ENCODE measurements around the gene FBXO21. TPM values are rescaled to one million over a fixed set of nuclear protein-coding genes. Genes with fewer than 3 reads are reported as not detected.
"Not testable (repeated sequence)": the region's sequence is repeated elsewhere in the genome, so short reads cannot be mapped to it uniquely, and the experiment has no call there.

Gene FBXO21
- 28.0 and 28.1 TPM in 2 replicates for total RNA-seq

DNA sequence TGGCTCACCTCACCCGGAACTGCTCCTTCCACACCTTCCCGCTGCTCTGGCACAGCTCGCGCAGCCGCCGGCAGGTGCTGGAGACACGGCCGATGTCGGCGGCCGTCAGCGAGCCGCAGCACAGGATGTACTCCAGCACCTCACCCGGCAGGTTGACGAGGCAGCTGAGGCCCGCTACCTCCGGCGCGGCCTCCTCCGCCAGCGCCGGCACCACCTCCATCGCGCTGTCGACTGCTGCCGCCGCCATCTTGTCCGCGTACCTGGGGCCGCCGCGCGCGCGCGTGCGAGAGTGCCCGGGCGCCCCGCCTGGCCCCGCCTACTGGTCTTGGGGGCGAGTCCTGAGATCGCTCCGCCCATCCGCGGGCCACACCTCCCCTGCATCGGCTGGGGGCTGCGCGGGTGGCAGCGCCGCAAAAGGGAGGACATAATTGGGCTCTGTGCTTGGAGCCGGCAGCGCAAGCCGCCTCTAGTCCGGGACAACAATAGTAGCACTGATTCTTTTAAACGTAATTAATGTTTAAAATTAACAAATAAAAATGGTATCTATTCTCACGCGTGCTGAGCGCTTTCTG lies at the start of gene FBXO21:
Gene FBXO21, minus strand, starts transcription at position 261 of the 572 bp plus-strand sequence. Its CDS starts 14 bp downstream, at position 247.
- Mint-ChIP-seq H3K4me3 (peak within 1 kb of the TSS; percentile 94), H3K4me1 (peaks cover 23% of the 10 kb centered on the region), H3K27ac (peak within 1 kb of the TSS; percentile 75), H3K9me3 (peaks cover 6% of the 10 kb centered on the region), H3K36me3 (ENCODE audit: low read depth) (peaks cover 25% of the 10 kb centered on the region), H3K27me3 (peaks cover 15% of the 10 kb centered on the region)
- DNase-seq, result peak; percentile 98
- intact Hi-C loops (cut with micrococcal nuclease), result loop anchor here (2.0 to 10.0 kb wide), 3 partner anchors 373 to 1185 kb away; partner anchors contain the start of genes RNFT2, SPRING1, SUDS3 and TAOK3

- H3K36me3 Mint-ChIP-seq (ENCODE audit: low read depth), result no peaks in the 10 kb centered on the region
- peak; percentile 92 for DNase-seq
- H3K27ac Mint-ChIP-seq, result no peak overlapping the region
- H3K4me3 Mint-ChIP-seq, result no peak overlapping the region
- H3K4me1 Mint-ChIP-seq, result no peaks in the 10 kb centered on the region
- H3K9me3 Mint-ChIP-seq, result no peaks in the 10 kb centered on the region
- intact Hi-C loops (cut with micrococcal nuclease), result no loop called here
- peaks cover 3% of the 10 kb centered on the region for H3K27me3 Mint-ChIP-seq
Observed at GRCh38 chr12:117236456-117237001, 46.3 kb upstream of the FBXO21 start.

DNA sequence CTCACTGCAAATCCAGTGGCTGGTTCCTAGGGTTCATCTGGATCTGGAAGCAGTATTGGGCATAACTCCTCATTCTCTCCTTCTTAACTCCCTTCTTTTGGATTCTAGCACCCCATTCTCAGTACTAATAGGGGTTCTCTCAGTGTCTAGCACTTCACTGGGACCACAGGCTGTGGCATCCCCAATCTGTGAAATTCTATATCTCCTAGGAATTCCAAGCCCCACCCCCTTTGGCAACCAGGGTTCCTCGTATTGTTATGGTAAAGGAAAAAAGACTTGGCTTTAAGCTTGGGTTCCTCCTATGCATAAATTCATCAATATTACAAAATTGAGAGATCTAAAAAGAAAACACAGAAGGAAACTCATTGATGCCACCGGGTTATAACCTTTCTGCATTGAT lies 45.0 kb upstream of the FBXO21 start:
- Mint-ChIP-seq H3K36me3 (ENCODE audit: low read depth) (no peaks in the 10 kb centered on the region), H3K4me1 (no peaks in the 10 kb centered on the region), H3K27me3 (peaks cover 3% of the 10 kb centered on the region), H3K27ac (no peak overlapping the region), H3K4me3 (no peak overlapping the region), H3K9me3 (no peaks in the 10 kb centered on the region)
- intact Hi-C loops (cut with micrococcal nuclease), result no loop called here
- DNase-seq, result no peak

GRCh38 chr12:117234441-117234840 lies 44.2 kb upstream of the FBXO21 start:
- no peaks in the 10 kb centered on the region for H3K36me3 Mint-ChIP-seq (ENCODE audit: low read depth)
- no peak for DNase-seq
- H3K9me3 Mint-ChIP-seq, result no peaks in the 10 kb centered on the region
- peaks cover 3% of the 10 kb centered on the region for H3K27me3 Mint-ChIP-seq
- intact Hi-C loops (cut with micrococcal nuclease), result no loop called here
- H3K27ac Mint-ChIP-seq, result no peak overlapping the region
- no peak overlapping the region for H3K4me3 Mint-ChIP-seq
- no peaks in the 10 kb centered on the region for H3K4me1 Mint-ChIP-seq

GRCh38 chr12:117231750-117232149 lies 41.5 kb upstream of the FBXO21 start:
- intact Hi-C loops (cut with micrococcal nuclease), result no loop called here
- no peak overlapping the region for H3K27ac Mint-ChIP-seq
- H3K36me3 Mint-ChIP-seq (ENCODE audit: low read depth), result no peaks in the 10 kb centered on the region
- no peaks in the 10 kb centered on the region for H3K9me3 Mint-ChIP-seq
- H3K27me3 Mint-ChIP-seq, result peaks cover 3% of the 10 kb centered on the region
- H3K4me3 Mint-ChIP-seq, result no peak overlapping the region
- no peak for DNase-seq
- H3K4me1 Mint-ChIP-seq, result no peaks in the 10 kb centered on the region

DNA sequence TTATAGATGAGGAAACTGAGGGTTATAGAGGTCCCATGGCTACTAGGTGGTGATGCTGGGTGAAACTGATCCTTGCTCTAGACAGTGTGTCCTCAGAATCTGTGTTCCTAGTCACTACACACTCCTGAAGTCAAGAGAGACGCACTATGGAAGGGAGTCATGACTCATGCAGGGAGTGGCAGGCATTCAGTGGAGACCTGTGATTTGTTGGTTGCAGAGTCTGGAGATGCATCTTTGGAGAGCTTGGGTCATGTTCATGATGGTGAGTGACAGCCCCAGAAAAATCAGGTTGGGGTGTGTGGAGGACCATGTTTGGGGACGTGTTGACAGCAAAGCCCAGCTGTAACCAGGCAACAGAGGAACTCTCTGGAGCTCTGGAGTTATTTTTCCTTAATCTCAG lies 38.0 kb upstream of the FBXO21 start:
- Mint-ChIP-seq H3K27ac (no peak overlapping the region), H3K9me3 (no peaks in the 10 kb centered on the region), H3K27me3 (no peaks in the 10 kb centered on the region), H3K4me3 (no peak overlapping the region), H3K36me3 (ENCODE audit: low read depth) (no peaks in the 10 kb centered on the region), H3K4me1 (no peaks in the 10 kb centered on the region)
- intact Hi-C loops (cut with micrococcal nuclease), result no loop called here
- DNase-seq, result no peak

DNA sequence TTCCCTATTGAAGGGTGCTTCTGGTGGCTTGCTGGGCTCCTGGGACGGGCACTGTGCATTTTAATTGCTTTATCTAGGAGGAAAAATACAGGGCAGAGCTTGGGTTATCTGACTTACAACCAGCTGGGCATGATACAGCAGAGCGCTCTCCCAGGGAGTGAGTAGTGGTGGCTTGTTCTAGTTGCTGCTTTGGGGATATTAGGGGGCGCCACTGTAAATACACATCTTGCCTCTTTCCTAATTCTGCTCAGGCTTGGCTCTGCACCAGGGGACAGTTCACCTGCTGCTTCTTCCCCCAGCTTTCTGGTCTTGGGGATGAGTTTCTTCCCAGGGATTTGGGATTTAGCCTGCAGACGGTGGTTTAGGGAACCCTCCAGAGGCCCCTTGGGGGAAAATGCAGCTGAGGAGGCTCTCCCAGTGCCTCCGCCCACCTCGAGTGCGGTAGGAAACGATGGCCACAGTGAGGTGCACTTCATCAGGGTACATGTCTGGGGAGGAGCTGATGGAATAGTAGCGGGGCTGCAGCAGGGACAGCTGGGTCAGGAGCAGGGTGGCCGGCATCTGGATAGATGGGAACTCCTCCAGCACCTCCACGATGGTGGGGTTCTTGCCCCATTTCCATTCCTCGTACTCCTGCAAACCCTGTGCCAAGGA lies 36.9 kb upstream of the FBXO21 start:
- no peak overlapping the region for H3K27ac Mint-ChIP-seq
- intact Hi-C loops (cut with micrococcal nuclease), result no loop called here
- DNase-seq, result no peak
- no peaks in the 10 kb centered on the region for H3K27me3 Mint-ChIP-seq
- no peaks in the 10 kb centered on the region for H3K36me3 Mint-ChIP-seq (ENCODE audit: low read depth)
- no peak overlapping the region for H3K4me3 Mint-ChIP-seq
- H3K9me3 Mint-ChIP-seq, result no peaks in the 10 kb centered on the region
- H3K4me1 Mint-ChIP-seq, result no peaks in the 10 kb centered on the region

DNA sequence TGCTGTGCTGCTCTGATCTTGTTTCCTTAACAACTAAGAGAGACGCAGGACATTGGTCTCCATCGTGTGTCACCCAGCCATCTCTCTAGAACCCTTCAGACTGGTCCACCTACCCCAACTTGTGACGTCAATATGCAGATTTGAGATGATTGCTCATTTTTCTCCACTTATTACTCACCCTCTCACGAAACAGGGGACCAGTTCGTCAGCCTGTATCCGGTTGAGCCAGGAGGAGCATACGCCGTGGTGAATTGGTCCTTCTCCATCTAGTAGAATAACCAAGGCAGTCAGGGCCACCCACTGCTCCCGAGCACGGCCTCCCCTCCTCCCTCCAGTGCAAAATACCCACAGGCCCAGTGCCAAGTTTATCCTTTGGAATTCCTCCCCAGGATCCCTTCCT lies 36.2 kb upstream of the FBXO21 start:
- intact Hi-C loops (cut with micrococcal nuclease), result no loop called here
- no peaks in the 10 kb centered on the region for H3K9me3 Mint-ChIP-seq
- H3K27me3 Mint-ChIP-seq, result no peaks in the 10 kb centered on the region
- DNase-seq, result no peak
- H3K27ac Mint-ChIP-seq, result no peak overlapping the region
- no peaks in the 10 kb centered on the region for H3K4me1 Mint-ChIP-seq
- H3K36me3 Mint-ChIP-seq (ENCODE audit: low read depth), result no peaks in the 10 kb centered on the region
- no peak overlapping the region for H3K4me3 Mint-ChIP-seq

- DNase-seq, result no peak
- Mint-ChIP-seq H3K4me3 (no peak overlapping the region), H3K4me1 (no peaks in the 10 kb centered on the region), H3K27ac (no peak overlapping the region), H3K36me3 (ENCODE audit: low read depth) (no peaks in the 10 kb centered on the region), H3K27me3 (no peaks in the 10 kb centered on the region), H3K9me3 (no peaks in the 10 kb centered on the region)
- intact Hi-C loops (cut with micrococcal nuclease), result no loop called here
Observed at GRCh38 chr12:117225179-117225578, 34.9 kb upstream of the FBXO21 start.

DNA sequence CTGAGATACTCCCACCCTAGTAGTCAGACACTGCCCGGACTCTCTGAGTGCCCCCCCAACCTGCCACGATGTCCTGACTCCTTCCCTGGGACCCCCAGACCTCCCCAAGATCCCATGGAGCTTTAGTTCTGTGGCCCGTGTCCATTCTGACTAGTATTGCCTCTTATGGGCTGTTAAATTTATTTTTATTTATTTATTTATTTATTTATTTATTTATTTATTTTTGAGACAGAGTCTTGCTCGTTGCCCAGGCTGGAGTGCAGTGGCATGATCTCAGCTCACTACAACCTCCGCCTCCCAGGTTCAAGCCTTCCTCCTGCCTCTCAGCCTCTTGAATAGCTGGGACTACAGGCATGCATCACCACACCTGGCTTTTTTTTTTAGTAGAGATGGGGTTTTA lies 30.7 kb upstream of the FBXO21 start:
- H3K4me1 Mint-ChIP-seq; DNase-seq; H3K27ac Mint-ChIP-seq; H3K9me3 Mint-ChIP-seq; intact Hi-C loops (cut with micrococcal nuclease); H3K36me3 Mint-ChIP-seq (ENCODE audit: low read depth); H3K27me3 Mint-ChIP-seq; H3K4me3 Mint-ChIP-seq: not testable (repeated sequence)

- Mint-ChIP-seq H3K9me3 (no peaks in the 10 kb centered on the region), H3K4me3 (no peak overlapping the region), H3K27ac (no peak overlapping the region), H3K27me3 (no peaks in the 10 kb centered on the region), H3K36me3 (ENCODE audit: low read depth) (no peaks in the 10 kb centered on the region), H3K4me1 (no peaks in the 10 kb centered on the region)
- intact Hi-C loops (cut with micrococcal nuclease), result no loop called here
- no peak for DNase-seq
Observed at GRCh38 chr12:117218149-117218548, 27.9 kb upstream of the FBXO21 start.

GRCh38 chr12:117216686-117217085 lies 26.4 kb upstream of the FBXO21 start:
- Mint-ChIP-seq H3K36me3 (ENCODE audit: low read depth) (no peaks in the 10 kb centered on the region), H3K4me1 (no peaks in the 10 kb centered on the region), H3K27ac (no peak overlapping the region), H3K9me3 (no peaks in the 10 kb centered on the region), H3K4me3 (no peak overlapping the region), H3K27me3 (no peaks in the 10 kb centered on the region)
- intact Hi-C loops (cut with micrococcal nuclease), result no loop called here
- no peak for DNase-seq

DNA sequence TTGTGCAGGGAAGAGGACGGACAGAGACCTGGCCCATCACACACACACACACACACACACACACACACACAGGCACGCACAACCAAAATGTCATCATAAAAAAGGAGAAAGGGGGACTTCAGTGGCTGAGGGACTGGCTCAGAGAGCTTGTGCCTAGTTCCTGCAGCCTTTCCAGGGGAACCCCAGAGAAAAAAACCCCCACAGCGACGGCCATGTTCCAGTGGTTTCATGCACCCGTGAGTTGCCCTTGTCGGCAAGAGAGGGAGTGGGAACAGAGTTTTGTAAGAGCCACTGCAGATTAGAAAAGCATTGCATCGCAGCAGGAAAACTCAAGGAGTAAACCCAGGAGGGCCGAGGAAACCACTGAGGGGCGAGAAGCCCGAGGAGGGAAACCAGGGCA lies 24.5 kb upstream of the FBXO21 start:
- intact Hi-C loops (cut with micrococcal nuclease), result no loop called here
- H3K9me3 Mint-ChIP-seq, result no peaks in the 10 kb centered on the region
- no peaks in the 10 kb centered on the region for H3K36me3 Mint-ChIP-seq (ENCODE audit: low read depth)
- DNase-seq, result no peak
- no peak overlapping the region for H3K4me3 Mint-ChIP-seq
- no peak overlapping the region for H3K27ac Mint-ChIP-seq
- H3K27me3 Mint-ChIP-seq, result no peaks in the 10 kb centered on the region
- H3K4me1 Mint-ChIP-seq, result no peaks in the 10 kb centered on the region

DNA sequence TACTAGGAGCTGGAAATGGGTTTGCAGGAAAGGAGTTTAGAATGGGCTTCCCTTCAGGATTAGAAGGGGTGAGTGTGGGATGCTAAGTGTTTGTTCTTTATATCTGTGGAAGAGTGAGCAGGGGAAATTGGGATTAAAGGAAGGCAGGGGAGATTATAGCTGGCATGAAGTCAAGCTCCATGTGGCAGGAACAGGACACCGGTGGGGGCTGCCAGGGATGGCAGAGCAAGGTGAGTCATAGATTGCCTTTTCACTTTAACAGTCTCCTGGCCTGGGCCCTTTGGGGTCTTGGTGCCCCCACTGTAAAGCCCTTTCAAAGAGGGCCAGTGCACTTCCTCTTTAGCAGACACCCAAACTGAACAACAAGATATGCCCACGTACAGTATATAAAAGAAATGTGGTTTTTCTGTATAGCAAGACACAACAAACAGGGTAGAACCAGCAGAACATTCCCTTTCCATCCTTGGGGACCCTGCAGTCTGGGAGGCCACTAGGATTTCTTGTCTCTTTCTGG lies 23.1 kb upstream of the FBXO21 start:
- Mint-ChIP-seq H3K4me1 (no peaks in the 10 kb centered on the region), H3K27ac (no peak overlapping the region), H3K27me3 (no peaks in the 10 kb centered on the region), H3K4me3 (no peak overlapping the region), H3K9me3 (no peaks in the 10 kb centered on the region), H3K36me3 (ENCODE audit: low read depth) (no peaks in the 10 kb centered on the region)
- no peak for DNase-seq
- intact Hi-C loops (cut with micrococcal nuclease), result no loop called here
